Keratinocyte (primary cell): ENCODE measurements around the gene TM9SF2. TPM values are rescaled to one million over a fixed set of nuclear protein-coding genes. Genes with fewer than 3 reads are reported as not detected.

Experiments
- DNase-seq: peaks from one replicate; pipeline ENCODE4 v3.0.0-alpha.2; 2011; ENCODE audit warnings: low read depth, missing footprints, low spot score
- FAIRE-seq: peaks from 2 replicates; lab custom pipeline; 2011; peaks lifted over from hg19 to GRCh38; lab: Jason Lieb, UNC
- H2AFZ ChIP-seq: 2 replicates; pipeline ENCODE4 v1.6.0; 2012; ENCODE audit warnings: low read length, control low read depth, inconsistent platforms; ENCODE audit not compliant: control insufficient read depth
- H3K27ac ChIP-seq: 2 replicates; pipeline ENCODE4 v1.5.1; 2011; ENCODE audit warnings: low read length; ENCODE audit not compliant: control insufficient read depth, insufficient read depth
- H3K27me3 ChIP-seq: 3 replicates; pipeline ENCODE4 v1.6.0; 2011; ENCODE audit warnings: low read length; ENCODE audit not compliant: control insufficient read depth, insufficient read depth; ENCODE audit errors: extremely low read depth
- H3K36me3 ChIP-seq, 2 experiments: 2 replicates in 1 of 2; 3 replicates in 1 of 2; pipeline ENCODE4 v1.5.1; 2011; ENCODE audit warnings: low read length in 2 of 2, mild to moderate bottlenecking in 1 of 2; ENCODE audit not compliant: control insufficient read depth in 2 of 2, insufficient read depth in 2 of 2; ENCODE audit errors: extremely low read depth in 1 of 2
- H3K4me1 ChIP-seq: 3 replicates; pipeline ENCODE4 v1.5.1; 2011; ENCODE audit warnings: low read length; ENCODE audit not compliant: control insufficient read depth, insufficient read depth; ENCODE audit errors: extremely low read depth
- H3K4me2 ChIP-seq: 3 replicates; pipeline ENCODE4 v1.6.0; 2011; ENCODE audit warnings: low read depth, low read length; ENCODE audit not compliant: control insufficient read depth, insufficient read depth; ENCODE audit errors: extremely low read depth
- H3K4me3 ChIP-seq, 3 experiments: fragments of 200-600 bp in 1 of 3; sonication (generic) in 1 of 3; 2 replicates in 2 of 3; 3 replicates in 1 of 3; pipeline ENCODE4 v1.5.1; 2011 to 2016; ENCODE audit warnings: low read length in 3 of 3, mild to moderate bottlenecking in 3 of 3, control low read depth in 2 of 3, inconsistent platforms in 1 of 3, low read depth in 1 of 3, mixed read lengths in 1 of 3, mixed run types in 1 of 3, moderate library complexity in 1 of 3; ENCODE audit not compliant: control insufficient read depth in 2 of 3, insufficient read depth in 2 of 3; ENCODE audit errors: extremely low read depth in 1 of 3
- H3K79me2 ChIP-seq: 2 replicates; pipeline ENCODE4 v1.6.0; 2012; ENCODE audit warnings: low read length; ENCODE audit not compliant: control insufficient read depth, insufficient read depth
- H3K9ac ChIP-seq: 3 replicates; pipeline ENCODE4 v1.6.0; 2011; ENCODE audit warnings: low read length; ENCODE audit not compliant: control insufficient read depth, insufficient read depth; ENCODE audit errors: extremely low read depth
- H3K9me1 ChIP-seq: 3 replicates; pipeline ENCODE4 v1.6.0; 2011; ENCODE audit warnings: low read length; ENCODE audit not compliant: control insufficient read depth, insufficient read depth; ENCODE audit errors: extremely low read depth
- H3K9me3 ChIP-seq: 2 replicates; pipeline ENCODE4 v1.5.1; 2012; ENCODE audit warnings: low read depth, low read length; ENCODE audit not compliant: control insufficient read depth
- H4K20me1 ChIP-seq: 3 replicates; pipeline ENCODE4 v1.6.0; 2011; ENCODE audit warnings: low read length; ENCODE audit not compliant: control insufficient read depth, insufficient read depth; ENCODE audit errors: extremely low read depth
- CTCF ChIP-seq, 3 experiments: IDR thresholded peaks in 1 of 3; conservative IDR thresholded peaks in 1 of 3; optimal IDR thresholded peaks in 1 of 3; 2 replicates in 2 of 3; 3 replicates in 1 of 3; pipeline versions ENCODE3 to v1.5.1; 2011; ENCODE audit warnings: low read length in 3 of 3, mild to moderate bottlenecking in 3 of 3, moderate library complexity in 2 of 3, control low read depth in 1 of 3, inconsistent platforms in 1 of 3; ENCODE audit not compliant: insufficient read depth in 2 of 3; ENCODE audit errors: extremely low read depth in 1 of 3
- EZH2 ChIP-seq: IDR thresholded peaks from one replicate; pipeline ENCODE4 v1.6.1; 2012; ENCODE audit warnings: inconsistent platforms, mild to moderate bottlenecking, low read length, moderate library complexity
- dilution Hi-C: fragments of 300-500 bp; cut with MboI; formaldehyde crosslinking; loops from one replicate; pipeline ENCODE4 v1.7.0; 2020; ENCODE audit warnings: low sequenced_read_pairs; ENCODE audit not compliant: extremely low pct_ligation_motif_present
- polyA plus RNA-seq, 5 experiments: library from polyadenylated mRNA; depleted of rRNA in 3 of 5; stranded (reverse) in 3 of 5; stranded (forward) in 1 of 5; unstranded in 1 of 5; fragments of >200 nt; gene quantifications; 1 replicate in 1 of 5; 2 replicates in 3 of 5; 3 replicates in 1 of 5; pipeline versions ENCODE4 v1.2.1 to v1.2.3, GENCODE V29; 2011 to 2012; ENCODE audit warnings: missing spikeins in 2 of 5, low read depth in 1 of 5, low replicate concordance in 1 of 5

Gene TM9SF2
- polyA plus RNA-seq, 1 donor (not counting 4 experiments of a cell fraction or from before 2014, with no cell fraction given) = 134 TPM

GRCh38 chr13:99527301-99527700 is 26.0 kb downstream of the TM9SF2 start:
- Histone ChIP-seq H4K20me1 (peaks cover 3% of the 10 kb centered on the region), H3K27ac (no peak overlapping the region), H3K9ac (no peak overlapping the region), H3K27me3 (no peaks in the 10 kb centered on the region), H3K9me3 (no peaks in the 10 kb centered on the region), H3K36me3 (peaks cover 9 to 14% of the 10 kb centered on the region in 2 experiments), H3K79me2 (peaks cover 10% of the 10 kb centered on the region), H2AFZ (no peak overlapping the region), H3K4me1 (no peaks in the 10 kb centered on the region), H3K4me2 (no peak overlapping the region), H3K9me1 (no peaks in the 10 kb centered on the region), H3K4me3 (no peak overlapping the region)
- dilution Hi-C loops = no loop called here
- DNase-seq (no peak), FAIRE-seq (no peak)
- TF ChIP-seq EZH2 = no peak
- no peak for TF ChIP-seq CTCF (optimal IDR thresholded peaks at IDR 0.05 in 1 of 3, IDR thresholded peaks at IDR 0.05 in 1 of 3, conservative IDR thresholded peaks at IDR 0.05 in 1 of 3; ENCODE audit: extremely low read depth in 1 of 3, insufficient read depth in 2 of 3, low read length in 3 of 3)

- peaks cover 10% of the 10 kb centered on the region for H3K79me2 ChIP-seq
- H2AFZ ChIP-seq = no peak overlapping the region
- H3K27me3 ChIP-seq = no peaks in the 10 kb centered on the region
- no peaks in the 10 kb centered on the region for H3K4me1 ChIP-seq
- DNase-seq (no peak), FAIRE-seq (no peak)
- peaks cover 4 to 10% of the 10 kb centered on the region in 2 experiments for H3K36me3 ChIP-seq
- H3K4me3 ChIP-seq = no peak overlapping the region
- H3K4me2 ChIP-seq = no peak overlapping the region
- H3K9ac ChIP-seq = no peak overlapping the region
- no peak overlapping the region for H3K27ac ChIP-seq
- peaks cover 3% of the 10 kb centered on the region for H4K20me1 ChIP-seq
- H3K9me1 ChIP-seq = no peaks in the 10 kb centered on the region
- no peaks in the 10 kb centered on the region for H3K9me3 ChIP-seq
- dilution Hi-C loops = no loop called here
- TF ChIP-seq EZH2 (no peak), CTCF (optimal IDR thresholded peaks at IDR 0.05 in 1 of 3, IDR thresholded peaks at IDR 0.05 in 1 of 3, conservative IDR thresholded peaks at IDR 0.05 in 1 of 3; ENCODE audit: extremely low read depth in 1 of 3, insufficient read depth in 2 of 3, low read length in 3 of 3) (no peak)
Observed at GRCh38 chr13:99528547-99528946, 27.3 kb downstream of the TM9SF2 start.
